A673 (cell line): Measurements from ENCODE around the gene POGK.

Experiments used
- EZH2 ChIP-seq: fragments of 200-600 bp; sonication (generic); IDR thresholded peaks from 2 replicates; pipeline ENCODE4 v1.6.1; 2017; ENCODE audit warnings: borderline replicate concordance, low read depth, mild to moderate bottlenecking, mixed read lengths, antibody characterized with exemption, low read length; ENCODE audit not compliant: poor library complexity, severe bottlenecking
- TF ChIP-seq, protein P1 (sequence below): fragments of 300-800, 200-600 bp; sonication (generic); conservative IDR thresholded peaks from 2 replicates; pipeline ENCODE4 v1.5.1; 2017; ENCODE audit warnings: low read depth, mild to moderate bottlenecking, antibody characterized with exemption, low read length, moderate library complexity, mixed read lengths

DNA sequence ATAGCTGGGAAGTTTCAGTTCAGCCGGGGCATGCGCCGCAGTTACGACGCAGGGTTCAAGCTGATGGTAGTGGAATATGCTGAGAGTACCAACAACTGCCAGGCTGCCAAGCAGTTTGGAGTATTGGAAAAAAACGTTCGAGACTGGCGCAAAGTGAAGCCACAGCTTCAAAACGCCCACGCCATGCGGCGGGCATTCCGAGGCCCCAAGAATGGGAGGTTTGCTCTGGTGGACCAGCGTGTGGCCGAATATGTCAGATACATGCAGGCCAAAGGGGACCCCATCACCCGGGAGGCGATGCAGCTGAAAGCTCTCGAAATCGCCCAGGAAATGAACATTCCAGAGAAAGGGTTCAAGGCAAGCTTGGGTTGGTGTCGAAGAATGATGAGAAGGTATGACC lies 9.9 kb downstream of the POGK start:
- TF ChIP-seq, protein P1, sequence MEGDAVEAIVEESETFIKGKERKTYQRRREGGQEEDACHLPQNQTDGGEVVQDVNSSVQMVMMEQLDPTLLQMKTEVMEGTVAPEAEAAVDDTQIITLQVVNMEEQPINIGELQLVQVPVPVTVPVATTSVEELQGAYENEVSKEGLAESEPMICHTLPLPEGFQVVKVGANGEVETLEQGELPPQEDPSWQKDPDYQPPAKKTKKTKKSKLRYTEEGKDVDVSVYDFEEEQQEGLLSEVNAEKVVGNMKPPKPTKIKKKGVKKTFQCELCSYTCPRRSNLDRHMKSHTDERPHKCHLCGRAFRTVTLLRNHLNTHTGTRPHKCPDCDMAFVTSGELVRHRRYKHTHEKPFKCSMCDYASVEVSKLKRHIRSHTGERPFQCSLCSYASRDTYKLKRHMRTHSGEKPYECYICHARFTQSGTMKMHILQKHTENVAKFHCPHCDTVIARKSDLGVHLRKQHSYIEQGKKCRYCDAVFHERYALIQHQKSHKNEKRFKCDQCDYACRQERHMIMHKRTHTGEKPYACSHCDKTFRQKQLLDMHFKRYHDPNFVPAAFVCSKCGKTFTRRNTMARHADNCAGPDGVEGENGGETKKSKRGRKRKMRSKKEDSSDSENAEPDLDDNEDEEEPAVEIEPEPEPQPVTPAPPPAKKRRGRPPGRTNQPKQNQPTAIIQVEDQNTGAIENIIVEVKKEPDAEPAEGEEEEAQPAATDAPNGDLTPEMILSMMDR = no peak
- no peak for TF ChIP-seq EZH2
